HCT116 (cell line): Measurements from ENCODE around the gene SNX8. TPM values are rescaled to one million over a fixed set of nuclear protein-coding genes. Genes with fewer than 3 reads are reported as not detected.
A peak's percentile ranks its signal among the peaks of the same experiment; 100 is the strongest.

Source experiments
- ATAC-seq: fragments of 200-7000 bp; cut with Tn5 transposase; 2 replicates; pipeline ENCODE4 v1.9.1; 2020; ENCODE audit warnings: mild to moderate bottlenecking, moderate library complexity
- BruUV-seq: library from RNA; stranded (reverse); fragments of 400-500 nt; replicated peaks from 2 replicates; lab custom pipeline; 2021; lab: Mats Ljungman, UMichigan
- CTCF ChIA-PET: fragments of 300-600 bp; sonication (Branson Sonifier 250); formaldehyde crosslinking; loops from one replicate; lab custom pipeline; 2021; ENCODE audit warnings: antibody characterized with exemption; lab: Charles Lee
- POLR2A ChIA-PET: fragments of 300-600, 350-600 bp; sonication (Branson Sonifier 250); formaldehyde crosslinking; loops from one replicate; lab custom pipeline; 2021; ENCODE audit warnings: antibody characterized with exemption; lab: Charles Lee
- RAD21 ChIA-PET, 2 experiments: fragments of 300-600 bp; sonication (Branson Sonifier 250); formaldehyde crosslinking; loops; one replicate each; lab custom pipeline; 2023; ENCODE audit warnings: low total read pairs in 2 of 2; ENCODE audit not compliant: uncharacterized antibody in 2 of 2, unreplicated experiment in 2 of 2, low non-redundant PET in 1 of 2; lab: Charles Lee
- DNase-seq: peaks from one replicate; pipeline ENCODE4 v3.0.0-alpha.2; 2010; ENCODE audit warnings: low read depth, low spot score
- H2AFZ ChIP-seq: fragments of 200-600 bp; shearing (Covaris generic), sonication (generic); 2 replicates; pipeline ENCODE4 v1.6.1; 2017; ENCODE audit warnings: low read depth, mixed run types, mixed read lengths, antibody characterized with exemption, low read length; ENCODE audit not compliant: poor library complexity, severe bottlenecking
- H3K27ac ChIP-seq: 2 replicates; pipeline ENCODE4 v1.5.1; 2012; ENCODE audit warnings: low read depth, low read length
- H3K27me3 ChIP-seq: fragments of 200-600 bp; sonication (generic); 2 replicates; pipeline ENCODE4 v1.6.1; 2016; ENCODE audit warnings: mixed run types, low read length, mixed read lengths; ENCODE audit not compliant: insufficient read depth
- H3K36me3 ChIP-seq, 2 experiments: fragments of 200-500 bp in 1 of 2; fragments of 200-600 bp in 1 of 2; sonication (Bioruptor generic) in 1 of 2; sonication (generic) in 1 of 2; 2 replicates each; pipeline versions ENCODE4 v1.5.1 to v1.6.1; 2014 to 2016; ENCODE audit warnings: low read length in 2 of 2, inconsistent platforms in 1 of 2, mixed read lengths in 1 of 2, mixed run types in 1 of 2; ENCODE audit not compliant: insufficient read depth in 2 of 2, control insufficient read depth in 1 of 2
- H3K4me1 ChIP-seq, 2 experiments: fragments of 200-600 bp in 1 of 2; sonication (generic) in 1 of 2; 2 replicates each; pipeline versions ENCODE4 v1.5.1 to v1.6.1; 2012 to 2017; ENCODE audit warnings: low read length in 2 of 2, inconsistent platforms in 1 of 2, mild to moderate bottlenecking in 1 of 2, mixed read lengths in 1 of 2, mixed run types in 1 of 2, moderate library complexity in 1 of 2; ENCODE audit not compliant: insufficient read depth in 2 of 2, control insufficient read depth in 1 of 2
- H3K4me2 ChIP-seq: fragments of 200-600 bp; sonication (generic); 2 replicates; pipeline ENCODE4 v1.6.1; 2017; ENCODE audit warnings: mixed run types, low read length, mixed read lengths
- H3K4me3 ChIP-seq, 2 experiments: fragments of 200-600 bp in 1 of 2; sonication (generic) in 1 of 2; replicated peaks in 1 of 2; 2 replicates each; pipeline ENCODE4 v1.5.1; 2011 to 2016; ENCODE audit warnings: low read length in 2 of 2, control low read depth in 1 of 2, low read depth in 1 of 2, mild to moderate bottlenecking in 1 of 2, mixed read lengths in 1 of 2, mixed run types in 1 of 2
- H3K79me2 ChIP-seq: fragments of 200-600 bp; sonication (generic); 2 replicates; pipeline ENCODE4 v1.6.1; 2017; ENCODE audit warnings: mild to moderate bottlenecking, mixed run types, low read length, moderate library complexity, mixed read lengths; ENCODE audit not compliant: insufficient read depth
- H3K9ac ChIP-seq: fragments of 200-600 bp; sonication (generic); 2 replicates; pipeline ENCODE4 v1.6.1; 2016; ENCODE audit warnings: low read length, mixed read lengths
- H3K9me2 ChIP-seq: fragments of 200-600 bp; sonication (generic), shearing (Covaris generic); 2 replicates; pipeline ENCODE4 v1.6.1; 2017; ENCODE audit warnings: mixed run types, mild to moderate bottlenecking, moderate library complexity; ENCODE audit not compliant: insufficient read depth
- H3K9me3 ChIP-seq, 2 experiments: fragments of 200-500 bp in 1 of 2; fragments of 200-600 bp in 1 of 2; sonication (Bioruptor generic) in 1 of 2; sonication (generic) in 1 of 2; 2 replicates each; pipeline ENCODE4 v1.6.1; 2014 to 2017; ENCODE audit warnings: low read length in 2 of 2, mixed read lengths in 2 of 2, inconsistent platforms in 1 of 2, low read depth in 1 of 2, mild to moderate bottlenecking in 1 of 2, mixed run types in 1 of 2, moderate library complexity in 1 of 2; ENCODE audit not compliant: control insufficient read depth in 1 of 2, insufficient read depth in 1 of 2
- H4K20me1 ChIP-seq: fragments of 200-600 bp; sonication (generic), shearing (Covaris generic); 2 replicates; pipeline ENCODE4 v1.6.1; 2017; ENCODE audit warnings: mixed run types, mild to moderate bottlenecking, moderate library complexity; ENCODE audit not compliant: insufficient read depth
- CBX3 ChIP-seq: IDR thresholded peaks from 2 replicates; pipeline ENCODE4 v1.6.1; 2012; ENCODE audit warnings: low read depth
- CEBPB ChIP-seq: IDR thresholded peaks from 2 replicates; pipeline ENCODE4 v1.6.1; 2012; ENCODE audit warnings: low read depth
- EGR1 ChIP-seq: IDR thresholded peaks from 2 replicates; pipeline ENCODE4 v1.6.1; 2012; ENCODE audit warnings: low read depth
- ELF1 ChIP-seq: IDR thresholded peaks from 2 replicates; pipeline ENCODE4 v1.6.1; 2012; ENCODE audit warnings: low read depth, borderline replicate concordance
- EZH2 ChIP-seq: fragments of 200-600 bp; sonication (generic); IDR thresholded peaks from 2 replicates; pipeline ENCODE4 v1.6.1; 2017; ENCODE audit warnings: antibody characterized with exemption, mixed run types
- EZH2phosphoT487 ChIP-seq: fragments of 200-600 bp; IDR thresholded peaks from 2 replicates; pipeline ENCODE4 v1.6.1; 2018; ENCODE audit warnings: antibody characterized with exemption, borderline replicate concordance
- FOSL1 ChIP-seq: IDR thresholded peaks from 2 replicates; pipeline ENCODE4 v1.6.1; 2012; ENCODE audit warnings: low read depth
- JUND ChIP-seq: IDR thresholded peaks from 2 replicates; pipeline ENCODE4 v1.6.1; 2012
- POLR2A ChIP-seq: IDR thresholded peaks from 2 replicates; pipeline ENCODE4 v1.7.0; 2011; ENCODE audit warnings: borderline replicate concordance; ENCODE audit not compliant: insufficient read depth, insufficient read length; ENCODE audit errors: extremely low read depth
- RAD21 ChIP-seq: IDR thresholded peaks from 2 replicates; pipeline ENCODE4 v1.6.1; 2012; ENCODE audit warnings: low read depth, mild to moderate bottlenecking
- SIN3A ChIP-seq: IDR thresholded peaks from 2 replicates; pipeline ENCODE4 v1.6.1; 2012; ENCODE audit warnings: low read depth
- SP1 ChIP-seq: IDR thresholded peaks from 2 replicates; pipeline ENCODE4 v1.6.1; 2012; ENCODE audit warnings: low read depth
- SRF ChIP-seq: IDR thresholded peaks from 2 replicates; pipeline ENCODE4 v1.6.1; 2012; ENCODE audit warnings: low read depth
- TCF7L2 ChIP-seq: IDR thresholded peaks from 2 replicates; pipeline ENCODE4 v1.7.0; 2011; ENCODE audit warnings: borderline replicate concordance, inconsistent platforms; ENCODE audit not compliant: insufficient read depth, insufficient read length; ENCODE audit errors: extremely low read depth
- YY1 ChIP-seq: IDR thresholded peaks from 2 replicates; pipeline ENCODE4 v1.6.1; 2011; ENCODE audit warnings: low read length, low read depth, moderate library complexity, mild to moderate bottlenecking; ENCODE audit not compliant: insufficient replicate concordance; ENCODE audit errors: extremely low read depth
- ZFX ChIP-seq: fragments of 450-650 bp; IDR thresholded peaks from 2 replicates; pipeline ENCODE4 v1.6.1; 2017
- ZNF274 ChIP-seq: fragments of 200-500 bp; sonication (Bioruptor generic); IDR thresholded peaks from 2 replicates; pipeline ENCODE4 v1.6.1; 2014; ENCODE audit warnings: mild to moderate bottlenecking, low read depth, low read length, inconsistent platforms
- intact Hi-C: fragments of 100-400 bp; cut with micrococcal nuclease; formaldehyde crosslinking; loops from 2 replicates; pipeline ENCODE4 v1.10.0; 2022
- total RNA-seq: library from RNA; stranded (reverse); gene quantifications from one replicate; pipeline ENCODE4 v1.2.1, GENCODE V29; 2021; ENCODE audit not compliant: unreplicated experiment
- TF ChIP-seq, protein P1 (sequence below): IDR thresholded peaks from 2 replicates; pipeline ENCODE4 v1.6.1; 2011; ENCODE audit warnings: mild to moderate bottlenecking, low read length, moderate library complexity; ENCODE audit not compliant: insufficient replicate concordance; ENCODE audit errors: extremely low read depth
- TF ChIP-seq, protein P2 (sequence below): IDR thresholded peaks from 2 replicates; pipeline ENCODE4 v1.6.1; 2012
- TF ChIP-seq, protein P3 (sequence below), 3 experiments: fragments of 200-600 bp in 1 of 3; sonication (generic) in 1 of 3; IDR thresholded peaks in 2 of 3; conservative IDR thresholded peaks in 1 of 3; 2 replicates each; pipeline ENCODE4 v1.5.1; 2012 to 2017; ENCODE audit warnings: low read depth in 2 of 3, low read length in 2 of 3, antibody characterized with exemption in 1 of 3, borderline replicate concordance in 1 of 3, control low read depth in 1 of 3, mild to moderate bottlenecking in 1 of 3, mixed read lengths in 1 of 3, mixed run types in 1 of 3, moderate library complexity in 1 of 3; ENCODE audit not compliant: insufficient read depth in 1 of 3

Gene SNX8
- total RNA-seq, 1 experiment from 2014 or later, result 41.7 TPM

DNA sequence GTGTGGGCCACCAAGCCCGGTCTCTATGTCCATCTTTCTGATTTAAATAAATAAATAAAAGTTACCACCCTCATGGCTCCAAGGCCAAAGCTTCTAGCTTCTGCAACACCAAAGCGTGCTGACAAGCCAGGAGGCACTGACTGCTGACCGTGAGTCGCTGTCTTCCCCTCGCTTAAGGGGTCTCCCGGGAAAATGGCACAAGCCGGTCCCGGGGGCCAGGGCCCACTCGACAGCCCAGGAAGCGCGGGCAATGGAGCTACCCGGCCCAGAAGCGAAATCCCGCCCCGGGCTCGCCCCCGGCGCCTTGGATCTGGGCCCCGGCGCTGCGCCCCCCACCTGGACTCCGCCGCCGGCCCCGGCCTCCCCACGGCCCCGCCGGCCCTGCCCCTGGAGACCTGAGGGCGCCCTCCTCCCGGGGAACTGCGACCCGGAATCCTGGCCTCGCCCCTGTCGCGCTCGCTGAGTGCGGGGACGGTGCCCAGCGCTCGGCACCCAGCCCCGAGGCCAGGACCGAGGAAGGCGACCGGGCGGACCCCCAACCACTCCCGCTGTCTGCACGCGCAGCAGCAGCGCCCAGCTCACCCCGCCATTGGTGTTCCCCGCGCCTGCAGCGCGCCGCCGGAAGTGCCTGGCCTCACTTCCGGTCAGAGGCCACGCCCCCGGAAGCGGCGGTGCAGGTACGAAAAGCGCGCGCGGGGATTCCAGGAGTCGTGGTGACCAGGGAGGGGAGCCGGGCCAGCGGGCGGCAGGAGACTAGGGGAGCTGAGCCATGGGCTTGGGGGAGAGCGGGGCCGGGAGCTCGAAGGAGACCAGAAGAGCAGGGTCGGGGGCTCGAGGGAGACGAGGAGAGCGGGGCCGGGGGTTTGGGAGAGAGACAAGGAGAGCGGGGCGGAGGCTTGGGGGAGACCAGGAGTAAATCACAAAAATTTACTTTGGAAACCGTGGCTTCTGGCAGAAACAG lies 72.4 kb downstream of the SNX8 start, which contains the start of the genes MRM2 and NUDT1:
Gene MRM2, minus strand, starts transcription at position 626 of the 961 bp plus-strand sequence. Its CDS starts 36 bp downstream, at position 590.
Gene NUDT1, plus strand, starts transcription at position 647 of the 961 bp plus-strand sequence. CDS start 2,349 bp downstream, outside the sequence.
- Histone ChIP-seq H3K4me2 (peak within 1 kb of the TSS; percentile 83), H2AFZ (no peak within 1 kb of the TSS), H4K20me1 (no peaks in the 10 kb centered on the region), H3K27me3 (no peaks in the 10 kb centered on the region), H3K9ac (peak within 1 kb of the TSS; percentile 91), H3K4me1 (peaks cover 9 to 23% of the 10 kb centered on the region in 2 experiments), H3K9me2 (no peaks in the 10 kb centered on the region), H3K36me3 (peaks cover 11 to 26% of the 10 kb centered on the region in 2 experiments), H3K4me3 (peak within 1 kb of the TSS; percentile 74 to 94), H3K9me3 (no peaks in the 10 kb centered on the region), H3K79me2 (peaks cover 65% of the 10 kb centered on the region), H3K27ac (peak within 1 kb of the TSS; percentile 85)
- CTCF ChIA-PET, result no interaction called here
- no TSS peak for BruUV-seq
- peak; percentile 84 for ATAC-seq
- POLR2A ChIA-PET, result no interaction called here
- intact Hi-C loops, result no loop called here
- RAD21 ChIA-PET, result no interaction called here
- DNase-seq, result peak; percentile 56
- TF ChIP-seq RAD21, result no peak
- TF ChIP-seq SP1, result peak; percentile 69
- TF ChIP-seq POLR2A, result peak; percentile 95
- TF ChIP-seq, protein P1, sequence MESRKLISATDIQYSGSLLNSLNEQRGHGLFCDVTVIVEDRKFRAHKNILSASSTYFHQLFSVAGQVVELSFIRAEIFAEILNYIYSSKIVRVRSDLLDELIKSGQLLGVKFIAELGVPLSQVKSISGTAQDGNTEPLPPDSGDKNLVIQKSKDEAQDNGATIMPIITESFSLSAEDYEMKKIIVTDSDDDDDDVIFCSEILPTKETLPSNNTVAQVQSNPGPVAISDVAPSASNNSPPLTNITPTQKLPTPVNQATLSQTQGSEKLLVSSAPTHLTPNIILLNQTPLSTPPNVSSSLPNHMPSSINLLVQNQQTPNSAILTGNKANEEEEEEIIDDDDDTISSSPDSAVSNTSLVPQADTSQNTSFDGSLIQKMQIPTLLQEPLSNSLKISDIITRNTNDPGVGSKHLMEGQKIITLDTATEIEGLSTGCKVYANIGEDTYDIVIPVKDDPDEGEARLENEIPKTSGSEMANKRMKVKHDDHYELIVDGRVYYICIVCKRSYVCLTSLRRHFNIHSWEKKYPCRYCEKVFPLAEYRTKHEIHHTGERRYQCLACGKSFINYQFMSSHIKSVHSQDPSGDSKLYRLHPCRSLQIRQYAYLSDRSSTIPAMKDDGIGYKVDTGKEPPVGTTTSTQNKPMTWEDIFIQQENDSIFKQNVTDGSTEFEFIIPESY, result peak; percentile 34
- no peak for TF ChIP-seq ZNF274
- peak; percentile 81; the same call in 1 of the 2 replicates for TF ChIP-seq ZFX
- TF ChIP-seq TCF7L2, result no peak
- TF ChIP-seq EZH2, result no peak
- TF ChIP-seq CEBPB, result no peak
- peak; percentile 93 for TF ChIP-seq YY1
- TF ChIP-seq, protein P2, sequence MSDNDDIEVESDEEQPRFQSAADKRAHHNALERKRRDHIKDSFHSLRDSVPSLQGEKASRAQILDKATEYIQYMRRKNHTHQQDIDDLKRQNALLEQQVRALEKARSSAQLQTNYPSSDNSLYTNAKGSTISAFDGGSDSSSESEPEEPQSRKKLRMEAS, result peak; percentile 92
- no peak for TF ChIP-seq EZH2phosphoT487
- no peak; the same call in 1 of the 2 replicates for TF ChIP-seq JUND
- no peak; the same call in 1 of the 2 replicates for TF ChIP-seq ELF1
- no peak for TF ChIP-seq SRF
- peak; percentile 98 for TF ChIP-seq SIN3A
- TF ChIP-seq EGR1, result no peak; the same call in 1 of the 2 replicates
- TF ChIP-seq FOSL1, result no peak
- TF ChIP-seq, protein P3, sequence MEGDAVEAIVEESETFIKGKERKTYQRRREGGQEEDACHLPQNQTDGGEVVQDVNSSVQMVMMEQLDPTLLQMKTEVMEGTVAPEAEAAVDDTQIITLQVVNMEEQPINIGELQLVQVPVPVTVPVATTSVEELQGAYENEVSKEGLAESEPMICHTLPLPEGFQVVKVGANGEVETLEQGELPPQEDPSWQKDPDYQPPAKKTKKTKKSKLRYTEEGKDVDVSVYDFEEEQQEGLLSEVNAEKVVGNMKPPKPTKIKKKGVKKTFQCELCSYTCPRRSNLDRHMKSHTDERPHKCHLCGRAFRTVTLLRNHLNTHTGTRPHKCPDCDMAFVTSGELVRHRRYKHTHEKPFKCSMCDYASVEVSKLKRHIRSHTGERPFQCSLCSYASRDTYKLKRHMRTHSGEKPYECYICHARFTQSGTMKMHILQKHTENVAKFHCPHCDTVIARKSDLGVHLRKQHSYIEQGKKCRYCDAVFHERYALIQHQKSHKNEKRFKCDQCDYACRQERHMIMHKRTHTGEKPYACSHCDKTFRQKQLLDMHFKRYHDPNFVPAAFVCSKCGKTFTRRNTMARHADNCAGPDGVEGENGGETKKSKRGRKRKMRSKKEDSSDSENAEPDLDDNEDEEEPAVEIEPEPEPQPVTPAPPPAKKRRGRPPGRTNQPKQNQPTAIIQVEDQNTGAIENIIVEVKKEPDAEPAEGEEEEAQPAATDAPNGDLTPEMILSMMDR (IDR thresholded peaks at IDR 0.05 in 2 of 3, conservative IDR thresholded peaks at IDR 0.05 in 1 of 3; ENCODE audit: borderline replicate concordance in 1 of 3, insufficient read depth in 1 of 3, low read depth in 2 of 3, low read length in 2 of 3), result no peak
- TF ChIP-seq CBX3, result no peak
